ENCODE results near the gene ACVRL1. TPM values are rescaled to one million over a fixed set of nuclear protein-coding genes. Genes with fewer than 3 reads are reported as not detected.

The ACVRL1 gene
- total RNA-seq, 4 donors from 2014 or later = 46.4 to 169 (median 56.8) TPM

- TF ChIP-seq POLR2A (IDR thresholded peaks at IDR 0.05) (no peak), CTCF (IDR thresholded peaks at IDR 0.05) (no peak)
- no peaks in the 10 kb centered on the region for H3K36me3 ChIP-seq
- DNase-seq = peak in 1 of 3 donors; percentile 9
Measured at GRCh38 chr12:51890133-51890464, 17.2 kb upstream of the ACVRL1 start.

GRCh38 chr12:51890511-51891171 lies 16.7 kb upstream of the ACVRL1 start:
- Histone ChIP-seq H3K27ac (no peak overlapping the region), H3K36me3 (no peaks in the 10 kb centered on the region), H3K4me1 (peaks cover 0 to 5% (median 0%) of the 10 kb centered on the region in 4 donors), H3K27me3 (no peaks in the 10 kb centered on the region), H3K4me3 (no peak overlapping the region), H3K9me3 (no peaks in the 10 kb centered on the region)
- peak in 1 of 3 donors; percentile 41 for DNase-seq
- TF ChIP-seq CTCF (IDR thresholded peaks at IDR 0.05) (no peak), POLR2A (IDR thresholded peaks at IDR 0.05) (no peak)

More at GRCh38 chr12:51890133-51890464, 17.2 kb upstream of the ACVRL1 start:
- H3K9me3 ChIP-seq = no peaks in the 10 kb centered on the region
- no peak overlapping the region for H3K4me3 ChIP-seq
- no peak overlapping the region for H3K27ac ChIP-seq
- no peaks in the 10 kb centered on the region for H3K27me3 ChIP-seq
- H3K4me1 ChIP-seq = peaks cover 0 to 5% (median 0%) of the 10 kb centered on the region in 4 donors

DNA sequence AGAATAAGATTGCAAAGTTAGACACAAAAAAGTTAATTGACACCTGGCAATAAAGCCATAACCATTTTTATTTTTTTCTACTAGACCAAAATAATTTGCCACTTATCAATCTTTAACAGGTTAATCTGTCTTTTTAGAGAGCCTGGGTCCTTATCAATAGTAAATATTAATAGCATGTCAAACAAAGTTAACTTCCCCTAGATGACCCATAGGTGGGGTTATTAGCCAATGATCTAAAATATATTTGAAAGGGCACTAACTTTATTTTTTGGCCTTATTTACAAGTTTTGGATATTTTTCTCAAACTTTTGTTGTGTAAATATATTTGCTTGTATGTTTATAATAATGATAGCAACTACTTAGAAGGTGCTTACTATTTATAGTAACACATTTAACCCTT lies 15.5 kb upstream of the ACVRL1 start:
- no peak for DNase-seq
- no peak overlapping the region for H3K27ac ChIP-seq
- no peaks in the 10 kb centered on the region for H3K9me3 ChIP-seq
- H3K36me3 ChIP-seq = no peaks in the 10 kb centered on the region
- TF ChIP-seq CTCF (IDR thresholded peaks at IDR 0.05) = peak in 5 of 6 experiments; percentile 26 to 51 (median 36)
- no peak for TF ChIP-seq POLR2A (IDR thresholded peaks at IDR 0.05)
- H3K4me3 ChIP-seq = no peak overlapping the region
- no peaks in the 10 kb centered on the region for H3K27me3 ChIP-seq
- H3K4me1 ChIP-seq = no peaks in the 10 kb centered on the region

- Histone ChIP-seq H3K4me3 (no peak overlapping the region), H3K4me1 (no peaks in the 10 kb centered on the region), H3K9me3 (no peaks in the 10 kb centered on the region), H3K27me3 (no peaks in the 10 kb centered on the region), H3K36me3 (no peaks in the 10 kb centered on the region), H3K27ac (no peak overlapping the region)
- TF ChIP-seq CTCF (IDR thresholded peaks at IDR 0.05) (no peak), POLR2A (IDR thresholded peaks at IDR 0.05) (no peak)
- peak in 1 of 3 donors; percentile 22 for DNase-seq
Measured at GRCh38 chr12:51893786-51894185, 13.5 kb upstream of the ACVRL1 start.

- no peaks in the 10 kb centered on the region for H3K27me3 ChIP-seq
- H3K36me3 ChIP-seq = no peaks in the 10 kb centered on the region
- DNase-seq = peak in 1 of 3 donors; percentile 43
- H3K4me3 ChIP-seq = no peak overlapping the region
- H3K27ac ChIP-seq = peak overlapping the region in 1 of 4 donors; percentile 41
- no peaks in the 10 kb centered on the region for H3K9me3 ChIP-seq
- TF ChIP-seq CTCF (IDR thresholded peaks at IDR 0.05) (no peak), POLR2A (IDR thresholded peaks at IDR 0.05) (no peak)
- H3K4me1 ChIP-seq = no peaks in the 10 kb centered on the region
Measured at GRCh38 chr12:51895378-51896135, 11.7 kb upstream of the ACVRL1 start.
